Measurements from ENCODE around the gene AVP.

The AVP gene

GRCh38 chr20:3105256-3106137 is 21.0 kb upstream of the AVP start:
- H3K4me1 Mint-ChIP-seq (ENCODE audit: low read depth in 2 of 2): peaks cover 17% of the 10 kb centered on the region in 2 donors
- DNase-seq (no peak), ATAC-seq (replicated peaks) (no peak)
- no peaks in the 10 kb centered on the region for H3K27me3 Mint-ChIP-seq
- H3K9me3 Mint-ChIP-seq: no peaks in the 10 kb centered on the region
- H3K4me3 Mint-ChIP-seq: no peak overlapping the region
- peak overlapping the region in 1 of 2 donors; percentile 70 for H3K27ac Mint-ChIP-seq
- H3K36me3 Mint-ChIP-seq (ENCODE audit: insufficient read depth): peaks cover 12% of the 10 kb centered on the region

DNA sequence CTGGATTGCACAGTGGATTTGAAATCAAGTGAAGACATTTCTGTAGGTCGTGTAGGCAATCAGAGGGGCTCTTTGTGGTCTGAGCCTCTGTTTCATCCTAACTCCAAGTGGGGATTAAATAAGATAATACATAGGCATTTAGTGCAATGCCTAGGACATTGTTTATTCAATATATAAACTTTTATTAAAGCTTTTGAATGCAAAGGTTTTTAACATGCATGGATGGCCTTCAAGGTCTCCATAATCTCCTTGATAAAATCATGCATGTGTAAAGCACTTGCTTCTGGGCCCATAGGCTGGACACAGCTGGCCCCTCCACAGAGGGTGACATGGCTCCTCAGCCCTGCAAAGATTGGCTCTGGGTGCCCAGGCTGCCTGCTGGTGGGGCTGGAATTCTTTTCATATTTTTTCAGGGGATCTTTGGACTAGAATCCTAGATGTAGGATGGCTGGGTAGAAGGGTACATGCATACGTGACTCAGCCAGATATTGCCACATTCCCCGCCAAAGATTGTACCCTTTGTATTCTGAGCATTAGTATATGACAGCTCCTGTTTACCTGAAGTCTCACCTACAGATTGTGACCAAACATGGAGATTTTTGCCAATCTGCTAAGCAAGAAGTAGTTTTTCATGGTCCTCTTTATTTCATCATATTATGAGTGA is 19.0 kb upstream of the AVP start:
- Mint-ChIP-seq H3K9me3 (no peaks in the 10 kb centered on the region), H3K36me3 (ENCODE audit: insufficient read depth) (peaks cover 8% of the 10 kb centered on the region), H3K27ac (peak overlapping the region in 1 of 2 donors; percentile 74), H3K4me1 (ENCODE audit: low read depth in 2 of 2) (peaks cover 17% of the 10 kb centered on the region in 2 donors), H3K27me3 (peaks cover 3 to 4% of the 10 kb centered on the region in 2 donors), H3K4me3 (no peak overlapping the region)
- ATAC-seq (replicated peaks) (no peak), DNase-seq (no peak)

DNA sequence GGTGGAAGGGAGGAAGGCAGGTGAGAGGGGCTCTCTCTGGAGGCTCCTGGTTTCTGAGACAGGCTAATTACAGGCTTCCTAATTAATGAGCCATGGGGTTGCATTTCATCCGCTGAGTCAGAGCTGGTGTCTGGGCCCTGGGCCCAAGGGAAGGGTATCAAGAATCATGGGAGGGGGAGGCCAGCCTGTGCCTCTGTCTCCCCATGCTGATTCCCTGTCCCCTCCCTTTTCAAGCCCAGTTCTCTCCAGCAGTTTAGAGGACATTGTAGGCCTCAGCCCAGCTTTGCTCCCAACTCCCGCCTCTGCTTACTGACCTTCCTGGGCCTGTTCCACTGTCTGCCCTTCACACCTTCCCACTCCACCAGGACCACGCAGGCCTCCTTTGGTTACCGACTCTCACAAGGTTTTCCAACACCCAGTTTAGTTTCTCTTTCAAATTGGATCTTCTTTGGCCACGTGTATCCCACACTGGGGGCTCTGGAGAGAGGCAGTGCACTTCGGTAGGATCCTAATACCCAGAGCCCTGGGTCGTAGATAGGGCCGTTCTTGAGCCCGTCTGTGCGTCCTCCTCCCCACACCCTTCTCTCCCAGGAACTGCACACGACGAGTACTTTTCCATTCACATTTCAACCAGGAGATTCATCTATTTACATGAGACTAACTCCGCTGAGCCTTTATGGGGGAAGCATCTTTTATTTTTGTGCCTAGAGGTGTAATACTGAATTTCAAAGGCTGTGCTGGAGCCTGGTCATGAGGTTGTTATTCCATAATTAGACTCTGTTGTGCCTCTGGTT is 18.2 kb upstream of the AVP start:
- Mint-ChIP-seq H3K4me1 (ENCODE audit: low read depth in 2 of 2) (peaks cover 17% of the 10 kb centered on the region in 2 donors), H3K4me3 (peak overlapping the region; percentile 52 to 57), H3K9me3 (no peaks in the 10 kb centered on the region), H3K36me3 (ENCODE audit: insufficient read depth) (peaks cover 8% of the 10 kb centered on the region), H3K27ac (peak overlapping the region; percentile 35 to 74), H3K27me3 (peaks cover 7% of the 10 kb centered on the region in 2 donors)
- DNase-seq (no peak), ATAC-seq (replicated peaks) (no peak)

- Mint-ChIP-seq H3K27ac (peak overlapping the region in 1 of 2 donors; percentile 74), H3K4me3 (peak overlapping the region; percentile 52 to 57), H3K9me3 (no peaks in the 10 kb centered on the region), H3K36me3 (ENCODE audit: insufficient read depth) (peaks cover 3% of the 10 kb centered on the region), H3K27me3 (peaks cover 7% of the 10 kb centered on the region in 2 donors), H3K4me1 (ENCODE audit: low read depth in 2 of 2) (peaks cover 17% of the 10 kb centered on the region in 2 donors)
- ATAC-seq (replicated peaks) (peak; percentile 89), DNase-seq (peak in 2 of 3 experiments; percentile 26)
Measured at GRCh38 chr20:3101737-3102574, 17.4 kb upstream of the AVP start.

DNA sequence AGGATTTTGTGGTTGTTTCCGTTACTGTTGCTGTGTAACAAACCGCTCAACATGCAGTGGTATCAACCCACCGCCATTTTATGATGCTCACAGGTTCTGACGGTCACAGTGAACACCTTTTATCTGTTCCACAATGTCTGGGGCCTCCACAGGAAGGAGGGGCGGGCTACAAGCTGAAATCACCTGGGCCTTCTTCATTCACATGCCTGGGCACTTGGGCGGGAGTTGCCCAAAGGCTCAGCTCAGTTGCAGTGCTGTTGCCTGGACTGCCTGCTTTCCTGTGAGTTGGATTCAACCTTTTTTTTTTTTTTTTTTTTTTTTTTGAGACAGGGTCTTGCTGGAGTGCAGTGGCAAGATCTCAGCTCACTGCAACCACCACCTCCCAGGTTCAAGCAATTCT is 16.7 kb upstream of the AVP start:
- ATAC-seq (replicated peaks) (no peak), DNase-seq (no peak)
- no peak overlapping the region for H3K27ac Mint-ChIP-seq
- H3K36me3 Mint-ChIP-seq (ENCODE audit: insufficient read depth): no peaks in the 10 kb centered on the region
- no peaks in the 10 kb centered on the region for H3K9me3 Mint-ChIP-seq
- peaks cover 7 to 8% of the 10 kb centered on the region in 2 donors for H3K27me3 Mint-ChIP-seq
- H3K4me1 Mint-ChIP-seq (ENCODE audit: low read depth in 2 of 2): peaks cover 16 to 17% of the 10 kb centered on the region in 2 donors
- no peak overlapping the region for H3K4me3 Mint-ChIP-seq

DNA sequence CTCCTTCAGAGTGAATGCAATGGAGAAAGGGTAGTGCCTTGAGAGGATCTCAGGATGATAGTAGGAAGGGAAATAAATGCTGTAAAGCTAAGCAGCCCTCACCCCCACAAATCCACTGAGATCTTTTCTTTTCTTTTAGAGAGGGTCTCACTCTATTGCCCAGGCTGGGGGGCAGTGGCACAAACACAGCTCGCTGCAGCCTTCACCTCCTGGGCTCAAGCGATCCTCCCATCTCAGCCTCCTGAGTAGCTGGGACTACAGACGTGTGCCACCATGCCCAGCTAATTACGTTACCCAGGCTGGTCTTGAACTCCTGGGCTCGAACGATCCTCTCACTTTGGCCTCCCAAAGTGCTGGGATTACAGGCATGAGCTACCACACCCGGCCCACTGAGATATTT is 16.0 kb upstream of the AVP start:
- Mint-ChIP-seq H3K4me1 (ENCODE audit: low read depth in 2 of 2) (peaks cover 16 to 17% of the 10 kb centered on the region in 2 donors), H3K4me3 (no peak overlapping the region), H3K9me3 (no peaks in the 10 kb centered on the region), H3K27ac (no peak overlapping the region), H3K36me3 (ENCODE audit: insufficient read depth) (no peaks in the 10 kb centered on the region), H3K27me3 (peaks cover 14 to 15% of the 10 kb centered on the region in 2 donors)
- no peak for DNase-seq
- no peak for ATAC-seq (replicated peaks)

DNA sequence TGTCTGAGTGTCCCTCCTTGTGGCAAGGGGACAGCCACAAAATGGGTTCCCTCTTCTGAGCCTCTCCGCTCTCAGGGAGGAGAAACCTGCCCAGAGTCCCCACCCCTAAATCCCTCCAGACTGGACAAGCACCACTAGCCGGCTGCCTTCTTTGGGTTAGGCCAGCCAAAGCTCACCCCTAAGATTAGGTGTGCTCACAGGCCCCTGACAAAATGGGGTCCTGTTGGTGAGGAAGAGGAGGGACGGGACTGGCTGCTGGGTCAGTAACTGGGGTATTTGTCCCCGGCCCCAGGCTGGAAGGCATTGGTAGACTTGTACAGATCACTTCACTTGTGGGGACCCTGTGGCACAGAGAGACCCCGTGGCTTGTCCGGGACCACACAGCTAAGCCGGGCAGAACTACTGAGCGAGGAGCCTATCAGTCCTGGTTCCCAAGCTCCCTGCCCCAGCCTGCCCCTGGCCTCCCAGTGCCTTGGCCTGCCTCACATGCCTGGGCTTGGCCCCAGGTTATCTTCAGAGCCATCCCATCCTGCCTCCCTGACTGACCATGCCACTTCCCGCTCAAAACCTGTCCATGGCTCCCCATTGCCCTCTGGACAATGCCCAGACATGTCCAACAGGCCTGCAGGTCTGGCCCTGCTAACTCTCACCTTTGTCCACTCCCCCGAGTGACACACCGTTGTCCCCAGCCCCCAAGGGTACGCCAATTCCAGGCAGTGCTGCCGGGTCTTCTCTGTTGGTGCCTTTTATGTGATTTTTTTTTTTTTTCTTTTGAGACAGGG is 10.5 kb upstream of the AVP start:
- H3K4me1 Mint-ChIP-seq (ENCODE audit: low read depth in 2 of 2): peaks cover 2 to 4% of the 10 kb centered on the region in 2 donors
- H3K4me3 Mint-ChIP-seq: no peak overlapping the region
- H3K27me3 Mint-ChIP-seq: peaks cover 39 to 59% of the 10 kb centered on the region in 2 donors
- no peaks in the 10 kb centered on the region for H3K36me3 Mint-ChIP-seq (ENCODE audit: insufficient read depth)
- ATAC-seq (replicated peaks): no peak
- no peak overlapping the region for H3K27ac Mint-ChIP-seq
- H3K9me3 Mint-ChIP-seq: no peaks in the 10 kb centered on the region
- DNase-seq: no peak

DNA sequence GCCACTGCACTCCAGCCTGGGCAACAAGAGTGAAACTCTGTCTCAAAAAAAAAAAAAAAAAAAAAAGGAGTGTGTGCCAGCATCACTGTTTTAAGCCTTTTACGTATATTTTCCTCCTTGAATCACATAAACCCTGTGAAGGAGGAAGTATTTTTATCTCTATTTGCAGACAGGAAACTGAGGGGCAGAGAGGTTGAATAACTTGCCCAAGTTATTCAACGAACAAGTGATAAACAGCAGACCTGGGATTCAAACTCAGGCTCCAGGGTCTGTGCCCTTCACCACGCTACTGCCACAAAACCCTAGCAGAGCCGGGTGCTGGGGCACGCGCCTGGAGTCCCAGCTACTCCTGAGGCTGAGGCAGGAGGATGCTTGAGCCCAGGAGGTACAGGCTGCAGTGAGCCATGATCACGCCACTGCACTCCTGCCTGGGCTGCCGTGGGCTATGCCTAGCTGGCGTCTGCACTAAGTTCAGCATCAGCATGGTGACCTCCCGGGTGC is 9.4 kb upstream of the AVP start:
- DNase-seq (no peak), ATAC-seq (replicated peaks) (peak; percentile 39)
- peaks cover 47 to 68% of the 10 kb centered on the region in 2 donors for H3K27me3 Mint-ChIP-seq
- H3K27ac Mint-ChIP-seq: peak overlapping the region in 1 of 2 donors; percentile 69
- no peaks in the 10 kb centered on the region for H3K36me3 Mint-ChIP-seq (ENCODE audit: insufficient read depth)
- no peaks in the 10 kb centered on the region for H3K9me3 Mint-ChIP-seq
- H3K4me3 Mint-ChIP-seq: no peak overlapping the region
- peaks cover 2 to 4% of the 10 kb centered on the region in 2 donors for H3K4me1 Mint-ChIP-seq (ENCODE audit: low read depth in 2 of 2)

DNA sequence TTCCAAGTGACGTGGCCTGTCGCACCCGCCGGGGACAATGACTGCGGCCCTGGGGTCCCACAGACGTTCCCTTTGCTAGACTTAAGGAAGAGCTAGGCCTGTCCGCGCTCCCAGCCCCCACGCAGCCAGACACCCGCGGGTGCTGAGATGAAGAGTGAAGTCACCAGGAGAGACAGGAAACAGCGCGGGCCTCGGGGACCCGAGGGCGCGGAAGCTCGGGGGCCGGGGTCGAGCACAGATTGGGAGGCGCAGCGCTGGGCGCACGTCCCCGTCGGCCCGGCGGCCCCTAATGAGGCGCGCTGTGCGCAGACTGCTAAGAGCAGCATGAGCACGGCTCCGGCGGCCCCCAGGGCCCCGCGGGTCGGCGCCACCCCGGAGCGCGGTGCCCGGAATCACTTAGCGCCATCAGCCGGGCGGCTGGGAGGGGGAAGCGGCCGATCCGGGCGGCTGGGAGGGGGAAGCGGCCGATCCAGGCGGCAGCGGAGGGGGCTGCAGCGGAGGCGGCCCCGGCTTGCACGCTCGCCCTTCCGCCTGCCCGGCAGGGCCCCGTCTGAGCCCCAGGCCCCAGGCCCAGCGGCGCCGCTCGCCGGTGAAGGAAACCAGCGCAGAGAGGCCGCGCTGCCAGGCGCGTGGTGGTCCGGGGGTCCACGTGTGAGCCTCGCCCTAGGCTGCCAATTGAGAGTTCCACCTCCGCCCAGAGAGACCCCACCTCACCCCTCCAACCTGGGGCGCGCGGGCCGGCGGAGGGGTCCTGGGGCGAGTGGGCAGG is 8.3 kb upstream of the AVP start:
- peaks cover 47 to 71% of the 10 kb centered on the region in 2 donors for H3K27me3 Mint-ChIP-seq
- ATAC-seq (replicated peaks) (peak; percentile 57), DNase-seq (no peak)
- H3K27ac Mint-ChIP-seq: peak overlapping the region; percentile 4 to 30
- peak overlapping the region; percentile 63 to 69 for H3K4me3 Mint-ChIP-seq
- H3K4me1 Mint-ChIP-seq (ENCODE audit: low read depth in 2 of 2): peaks cover 2 to 4% of the 10 kb centered on the region in 2 donors
- H3K9me3 Mint-ChIP-seq: no peaks in the 10 kb centered on the region
- no peaks in the 10 kb centered on the region for H3K36me3 Mint-ChIP-seq (ENCODE audit: insufficient read depth)

DNA sequence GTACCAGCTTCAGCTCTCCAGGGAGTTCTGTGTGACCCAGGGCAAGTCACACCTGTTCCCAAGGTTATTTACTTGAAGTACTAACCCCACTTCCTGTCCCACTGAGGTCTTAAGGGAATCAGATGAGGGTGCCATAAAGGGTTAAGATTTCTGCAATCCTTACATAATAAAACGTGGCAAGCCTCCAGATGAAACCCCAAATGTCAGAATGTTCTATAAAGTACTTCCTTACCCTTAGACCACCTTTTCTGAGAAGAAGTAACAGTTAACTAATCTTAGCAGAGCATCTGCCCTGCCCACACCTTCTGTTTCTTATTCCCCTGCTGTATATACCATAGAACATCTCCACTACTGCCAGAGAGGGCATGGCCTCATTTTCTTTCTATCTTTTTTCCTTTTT is 6.0 kb upstream of the AVP start:
- H3K4me1 Mint-ChIP-seq (ENCODE audit: low read depth in 2 of 2): peaks cover 2 to 4% of the 10 kb centered on the region in 2 donors
- no peak for DNase-seq
- H3K27me3 Mint-ChIP-seq: peaks cover 41 to 65% of the 10 kb centered on the region in 2 donors
- no peaks in the 10 kb centered on the region for H3K9me3 Mint-ChIP-seq
- no peaks in the 10 kb centered on the region for H3K36me3 Mint-ChIP-seq (ENCODE audit: insufficient read depth)
- ATAC-seq (replicated peaks): no peak
- no peak overlapping the region for H3K27ac Mint-ChIP-seq
- H3K4me3 Mint-ChIP-seq: no peak overlapping the region

DNA sequence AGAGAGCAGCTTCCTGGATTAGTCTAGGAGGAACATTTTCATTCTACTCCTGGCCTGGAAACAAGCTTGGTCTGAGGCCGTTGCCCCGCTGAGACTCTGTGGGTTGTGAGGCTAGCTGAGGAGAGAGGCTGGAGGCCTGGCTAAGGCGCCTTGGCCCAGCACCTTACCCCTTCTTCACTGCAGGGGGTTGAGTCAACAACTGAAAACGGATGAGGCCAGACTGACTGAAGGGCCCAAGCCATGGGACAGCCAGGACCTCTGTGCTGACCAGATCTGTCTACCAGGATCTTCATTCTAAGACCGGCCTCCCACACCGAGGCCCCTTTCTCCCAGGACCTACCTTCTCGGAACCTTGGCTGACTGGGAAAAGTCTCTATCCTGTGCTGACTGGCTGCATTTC is 3.5 kb upstream of the AVP start:
- Mint-ChIP-seq H3K4me3 (no peak overlapping the region), H3K36me3 (ENCODE audit: insufficient read depth) (no peaks in the 10 kb centered on the region), H3K9me3 (no peaks in the 10 kb centered on the region), H3K27ac (no peak overlapping the region), H3K4me1 (ENCODE audit: low read depth in 2 of 2) (peaks cover 6 to 8% of the 10 kb centered on the region in 2 donors), H3K27me3 (peaks cover 61 to 72% of the 10 kb centered on the region in 2 donors)
- ATAC-seq (replicated peaks) (no peak), DNase-seq (no peak)
